RCC 7860 (cell line): ENCODE data around the gene C5orf58.
A peak's percentile ranks its signal among the peaks of the same experiment; 100 is the strongest.

ENCODE experiments used
- DNase-seq: peaks from one replicate; pipeline ENCODE4 v3.0.0-alpha.2; 2015; ENCODE audit warnings: low spot score
- FAIRE-seq: peaks from 2 replicates; lab custom pipeline; 2012; peaks lifted over from hg19 to GRCh38; lab: Jason Lieb, UNC

Gene C5orf58

GRCh38 chr5:170252720-170253350, 20.1 kb downstream of the C5orf58 start:
- no peak for FAIRE-seq
- no peak for DNase-seq

GRCh38 chr5:170254056-170254455, 21.3 kb downstream of the C5orf58 start:
- DNase-seq (no peak), FAIRE-seq (no peak)

- no peak for FAIRE-seq
- DNase-seq = no peak
These were observed 23.8 kb downstream of the C5orf58 start for GRCh38 chr5:170256571-170256970.

GRCh38 chr5:170257370-170257769, 24.6 kb downstream of the C5orf58 start:
- FAIRE-seq (no peak), DNase-seq (no peak)

- DNase-seq = no peak
- no peak for FAIRE-seq
These were observed 28.8 kb downstream of the C5orf58 start for GRCh38 chr5:170261528-170262043.

- no peak for FAIRE-seq
- no peak for DNase-seq
These were observed 29.6 kb downstream of the C5orf58 start for GRCh38 chr5:170262061-170263045.

- FAIRE-seq (no peak), DNase-seq (no peak)
These were observed 31.1 kb downstream of the C5orf58 start for GRCh38 chr5:170263906-170264305.

- DNase-seq (no peak), FAIRE-seq (no peak)
These were observed 32.7 kb downstream of the C5orf58 start for GRCh38 chr5:170265522-170265921.

GRCh38 chr5:170266570-170267381, 34.0 kb downstream of the C5orf58 start:
- DNase-seq = no peak
- no peak for FAIRE-seq

- FAIRE-seq (no peak), DNase-seq (peak; percentile 47)
These were observed 34.8 kb downstream of the C5orf58 start for GRCh38 chr5:170267431-170268152.

- DNase-seq (no peak), FAIRE-seq (no peak)
These were observed 35.4 kb downstream of the C5orf58 start for GRCh38 chr5:170268153-170268689.

GRCh38 chr5:170268884-170269283, 36.1 kb downstream of the C5orf58 start:
- DNase-seq (no peak), FAIRE-seq (no peak)

GRCh38 chr5:170269579-170269978, 36.8 kb downstream of the C5orf58 start:
- DNase-seq (peak; percentile 22), FAIRE-seq (no peak)

GRCh38 chr5:170270293-170271069, 37.7 kb downstream of the C5orf58 start:
- FAIRE-seq (no peak), DNase-seq (no peak)

GRCh38 chr5:170273968-170274710, 41.4 kb downstream of the C5orf58 start:
- DNase-seq = no peak

GRCh38 chr5:170275376-170275994, 42.7 kb downstream of the C5orf58 start:
- FAIRE-seq = no peak
- no peak for DNase-seq

More at GRCh38 chr5:170273968-170274710, 41.4 kb downstream of the C5orf58 start:
- FAIRE-seq = no peak

- DNase-seq (no peak), FAIRE-seq (no peak)
These were observed 43.4 kb downstream of the C5orf58 start for GRCh38 chr5:170276140-170276539.

GRCh38 chr5:170277867-170278281, 45.1 kb downstream of the C5orf58 start:
- no peak for FAIRE-seq
- DNase-seq = no peak
